ENCODE measurements around the gene ARL14EPL. TPM values are rescaled to one million over a fixed set of nuclear protein-coding genes. Genes with fewer than 3 reads are reported as not detected.

Gene ARL14EPL
- not detected for total RNA-seq

GRCh38 chr5:116032094-116032517 lies at the start of gene ARL14EPL:
TSS of gene ARL14EPL (plus strand) at chr5:116032472. CDS start at chr5:116051466, 18,994 bp downstream.

GRCh38 chr5:116084871-116085715 lies 52.8 kb downstream of the ARL14EPL start, which contains the start of gene COMMD10:
TSS of gene COMMD10 (plus strand) at chr5:116085025.

Other genes starting within 250 kb of the ARL14EPL start
- gene CDO1, start 215.8 kb upstream of the ARL14EPL start, total RNA-seq, result 64.5 TPM
- 85.8 TPM for gene ATG12, start 190.9 kb upstream of the ARL14EPL start, total RNA-seq
- gene AP3S1, start 190.5 kb upstream of the ARL14EPL start, total RNA-seq, result 64.7 TPM
- gene LVRN, start 70.0 kb upstream of the ARL14EPL start, total RNA-seq, result 2.0 TPM
- gene COMMD10, start 52.6 kb downstream of the ARL14EPL start, total RNA-seq, result 59.2 TPM